Tibial artery (tissue), 4 donors: ENCODE results near the gene TSPAN18.

Experiments used
- DNase-seq, 2 donors: peaks; one replicate each; pipeline ENCODE4 v3.0.0-alpha.2; 2019
- H3K27ac ChIP-seq, 2 donors: fragments of 200-600 bp; sonication (generic) in 1 of 2; 1 replicate in 1 of 2; 2 replicates in 1 of 2; pipeline ENCODE4 v1.5.1; 2018 to 2019; ENCODE audit warnings: mild to moderate bottlenecking in 1 of 2
- H3K27me3 ChIP-seq, 2 donors: fragments of 200-600 bp; sonication (generic) in 1 of 2; one replicate each; pipeline versions ENCODE4 v1.5.1 to v1.6.0; 2016 to 2019
- H3K36me3 ChIP-seq, 3 donors: fragments of 200-600 bp; sonication (generic) in 2 of 3; one replicate each; pipeline ENCODE4 v1.5.1; 2016 to 2019; ENCODE audit warnings: mild to moderate bottlenecking in 2 of 3
- H3K4me1 ChIP-seq, 4 donors: fragments of 200-600 bp; sonication (generic) in 2 of 4; 1 replicate in 3 of 4; 2 replicates in 1 of 4; pipeline ENCODE4 v1.5.1; 2016 to 2019
- H3K4me3 ChIP-seq, 2 donors: fragments of 200-600 bp; sonication (generic) in 1 of 2; 1 replicate in 1 of 2; 2 replicates in 1 of 2; pipeline ENCODE4 v1.5.1; 2018 to 2019; ENCODE audit warnings: mild to moderate bottlenecking in 2 of 2
- H3K9me3 ChIP-seq, 3 donors: fragments of 200-600 bp; sonication (generic) in 1 of 3; one replicate each; pipeline ENCODE4 v1.5.1; 2016 to 2019
- intact Hi-C: fragments of 100-400 bp; cut with DNase I; formaldehyde crosslinking; loops from one replicate; pipeline ENCODE4 v1.15.0; 2023; ENCODE audit warnings: low total_unique reads
- TF ChIP-seq, protein P1 (sequence below), 2 experiments: fragments of 200-600 bp in 1 of 2; fragments of 450-650 bp in 1 of 2; IDR thresholded peaks; one replicate each; pipeline ENCODE4 v1.5.1; 2017 to 2019; ENCODE audit warnings: antibody characterized with exemption in 2 of 2, mild to moderate bottlenecking in 1 of 2, moderate library complexity in 1 of 2

Gene TSPAN18

DNA sequence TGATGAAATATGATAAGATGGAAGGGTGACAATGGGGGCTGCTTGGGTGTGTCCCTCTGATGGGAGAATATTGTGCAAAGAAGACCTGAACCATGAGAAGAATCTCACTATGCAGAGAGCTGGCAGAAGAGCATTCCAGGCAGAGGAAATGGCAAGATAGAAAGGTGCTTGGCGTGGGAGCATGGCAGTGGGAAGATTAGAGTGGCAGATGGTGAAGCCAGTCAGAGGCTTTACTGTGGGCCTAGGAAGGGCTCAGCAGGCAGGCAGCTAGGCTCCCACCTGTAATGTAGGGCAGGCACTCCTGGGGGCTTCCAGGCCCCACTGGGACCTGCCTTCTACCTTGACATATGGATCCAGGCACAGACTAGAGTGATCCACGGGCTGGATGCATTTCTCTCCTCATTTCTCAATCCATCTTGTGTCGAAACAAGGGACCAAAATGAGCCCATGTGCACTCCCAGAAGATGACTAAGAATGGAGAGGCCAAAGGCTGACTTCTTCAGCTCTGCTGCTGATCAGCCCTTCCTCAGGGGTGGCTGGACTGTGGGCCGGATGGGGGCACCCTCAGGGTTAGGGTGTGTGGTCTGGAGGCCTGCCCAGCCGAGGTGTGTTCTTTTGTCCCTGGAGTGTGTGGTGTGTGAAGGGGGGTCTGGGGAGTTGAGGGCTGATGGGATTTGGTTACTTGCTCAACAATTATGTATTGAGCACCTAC is 88.3 kb downstream of the TSPAN18 start:
- peaks cover 0 to 3% (median 0%) of the 10 kb centered on the region in 4 donors for H3K4me1 ChIP-seq
- TF ChIP-seq, protein P1, sequence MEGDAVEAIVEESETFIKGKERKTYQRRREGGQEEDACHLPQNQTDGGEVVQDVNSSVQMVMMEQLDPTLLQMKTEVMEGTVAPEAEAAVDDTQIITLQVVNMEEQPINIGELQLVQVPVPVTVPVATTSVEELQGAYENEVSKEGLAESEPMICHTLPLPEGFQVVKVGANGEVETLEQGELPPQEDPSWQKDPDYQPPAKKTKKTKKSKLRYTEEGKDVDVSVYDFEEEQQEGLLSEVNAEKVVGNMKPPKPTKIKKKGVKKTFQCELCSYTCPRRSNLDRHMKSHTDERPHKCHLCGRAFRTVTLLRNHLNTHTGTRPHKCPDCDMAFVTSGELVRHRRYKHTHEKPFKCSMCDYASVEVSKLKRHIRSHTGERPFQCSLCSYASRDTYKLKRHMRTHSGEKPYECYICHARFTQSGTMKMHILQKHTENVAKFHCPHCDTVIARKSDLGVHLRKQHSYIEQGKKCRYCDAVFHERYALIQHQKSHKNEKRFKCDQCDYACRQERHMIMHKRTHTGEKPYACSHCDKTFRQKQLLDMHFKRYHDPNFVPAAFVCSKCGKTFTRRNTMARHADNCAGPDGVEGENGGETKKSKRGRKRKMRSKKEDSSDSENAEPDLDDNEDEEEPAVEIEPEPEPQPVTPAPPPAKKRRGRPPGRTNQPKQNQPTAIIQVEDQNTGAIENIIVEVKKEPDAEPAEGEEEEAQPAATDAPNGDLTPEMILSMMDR (IDR thresholded peaks at IDR 0.05): no peak

DNA sequence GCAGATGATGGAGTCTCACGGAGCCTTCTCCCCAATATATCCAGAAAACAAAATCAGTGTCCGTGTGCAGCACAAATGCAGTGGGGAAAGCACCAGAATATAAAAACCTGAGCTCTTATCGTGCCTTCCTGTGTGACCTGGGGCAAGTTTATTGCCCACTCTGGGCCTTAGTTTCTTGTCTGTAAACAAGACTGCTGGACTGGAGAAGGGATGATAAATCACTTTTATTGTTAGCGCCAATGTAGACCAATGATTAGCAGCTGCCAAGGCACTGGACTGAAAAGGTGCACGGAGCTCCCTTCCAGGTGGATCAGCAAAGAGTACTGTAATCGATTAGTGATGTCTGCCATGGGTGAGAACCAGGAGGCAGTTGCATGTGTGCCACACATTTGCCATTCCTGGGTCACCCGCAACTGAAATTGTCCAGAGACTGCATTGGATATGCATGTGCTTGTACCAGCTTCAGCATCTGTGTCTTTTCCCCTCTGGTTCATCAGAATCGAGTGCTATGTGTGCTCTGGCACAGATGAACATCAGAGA is 89.2 kb downstream of the TSPAN18 start:
- Histone ChIP-seq H3K27ac (no peak overlapping the region), H3K36me3 (no peaks in the 10 kb centered on the region), H3K4me3 (no peak overlapping the region), H3K4me1 (peaks cover 0 to 3% (median 0%) of the 10 kb centered on the region in 4 donors), H3K27me3 (no peaks in the 10 kb centered on the region), H3K9me3 (no peaks in the 10 kb centered on the region)
- no peak for DNase-seq
- TF ChIP-seq, protein P1 (IDR thresholded peaks at IDR 0.05): no peak
- intact Hi-C loops: no loop called here

More for the DNA sequence above, 88.3 kb downstream of the TSPAN18 start:
- no peaks in the 10 kb centered on the region for H3K27me3 ChIP-seq
- intact Hi-C loops: no loop called here
- H3K4me3 ChIP-seq: no peak overlapping the region
- no peaks in the 10 kb centered on the region for H3K9me3 ChIP-seq
- DNase-seq: no peak
- no peaks in the 10 kb centered on the region for H3K36me3 ChIP-seq
- no peak overlapping the region for H3K27ac ChIP-seq

DNA sequence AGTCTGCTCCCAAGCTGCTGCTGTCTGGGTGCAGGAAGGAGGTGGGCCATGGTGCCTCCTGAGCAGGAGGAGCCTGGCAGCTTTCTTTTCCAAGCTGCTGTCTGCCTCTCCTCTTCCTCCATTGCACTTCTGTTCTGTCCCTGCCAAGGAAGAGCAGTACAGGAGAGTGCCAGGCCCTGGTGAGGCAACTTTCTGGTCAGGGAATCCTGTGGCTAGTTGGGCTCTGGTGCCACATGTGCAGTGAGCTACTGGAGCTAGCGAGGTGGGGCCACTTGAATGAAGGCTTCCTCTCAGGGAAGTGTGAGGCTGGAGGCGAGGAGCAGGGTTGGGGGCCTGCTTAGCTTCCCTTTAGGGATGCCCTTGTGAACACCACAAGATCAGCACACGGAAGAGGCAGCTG is 90.0 kb downstream of the TSPAN18 start:
- DNase-seq: no peak
- H3K4me1 ChIP-seq: peaks cover 0 to 3% (median 0%) of the 10 kb centered on the region in 4 donors
- TF ChIP-seq, protein P1 (IDR thresholded peaks at IDR 0.05): no peak
- no peak overlapping the region for H3K4me3 ChIP-seq
- no peaks in the 10 kb centered on the region for H3K9me3 ChIP-seq
- H3K36me3 ChIP-seq: no peaks in the 10 kb centered on the region
- intact Hi-C loops: no loop called here
- H3K27ac ChIP-seq: no peak overlapping the region
- H3K27me3 ChIP-seq: no peaks in the 10 kb centered on the region

DNA sequence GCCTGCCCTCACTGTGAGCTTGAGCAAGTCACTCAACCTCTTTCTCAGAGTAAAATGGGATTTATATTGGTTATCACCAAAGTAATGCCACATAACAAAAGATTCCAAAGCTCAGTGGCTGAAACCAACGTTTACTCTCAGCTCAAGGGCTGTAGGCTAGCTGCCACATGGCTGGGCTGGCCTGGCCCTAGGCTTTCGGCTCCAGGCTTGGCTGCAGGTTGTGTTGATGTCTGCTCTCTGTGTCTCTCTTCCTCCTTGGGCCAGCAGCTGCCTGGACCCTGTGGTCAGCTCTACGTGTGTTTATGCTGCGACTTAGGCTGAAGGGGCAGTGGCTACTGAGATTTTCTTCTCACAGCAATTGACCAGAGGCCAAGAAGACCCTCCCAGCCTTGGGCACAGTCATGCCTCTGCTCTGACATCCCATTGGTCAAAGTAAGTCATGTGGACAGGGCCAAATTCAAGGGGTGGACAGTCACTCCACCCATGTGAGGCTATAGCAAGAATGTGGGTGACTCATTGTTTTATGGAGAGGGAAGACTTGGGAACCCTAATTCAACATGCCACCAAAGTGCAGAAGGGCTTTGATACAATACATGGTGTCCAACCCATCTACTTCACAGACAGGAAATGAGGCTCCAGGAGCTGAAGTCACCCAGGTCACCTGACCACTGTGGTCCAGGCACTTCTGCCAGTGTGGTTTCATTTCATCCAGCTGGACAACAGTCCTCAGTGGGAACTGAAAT is 90.6 kb downstream of the TSPAN18 start:
- Histone ChIP-seq H3K4me1 (peaks cover 0 to 3% (median 0%) of the 10 kb centered on the region in 4 donors), H3K36me3 (no peaks in the 10 kb centered on the region), H3K9me3 (no peaks in the 10 kb centered on the region), H3K27ac (no peak overlapping the region), H3K4me3 (no peak overlapping the region), H3K27me3 (no peaks in the 10 kb centered on the region)
- TF ChIP-seq, protein P1 (IDR thresholded peaks at IDR 0.05): no peak
- intact Hi-C loops: no loop called here
- no peak for DNase-seq

DNA sequence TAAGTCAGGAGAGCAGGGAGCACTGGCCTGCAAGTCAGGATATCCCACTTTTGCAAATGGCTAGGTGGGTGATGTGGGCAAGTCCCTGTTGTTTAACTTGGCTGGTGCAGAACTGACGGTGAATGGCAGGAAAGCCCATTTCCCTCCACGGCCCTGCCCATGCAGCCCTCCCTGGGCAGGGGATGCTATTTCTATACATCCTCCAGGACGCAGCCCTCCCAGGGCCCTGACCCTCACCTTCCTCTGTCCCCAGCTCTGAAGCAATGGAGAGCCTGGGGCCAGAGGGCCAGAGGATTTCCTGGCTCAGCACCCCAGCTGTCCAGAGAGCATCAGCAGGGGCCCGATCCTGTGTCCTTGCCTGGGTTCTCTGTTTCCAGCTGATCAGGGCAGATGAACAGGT is 91.3 kb downstream of the TSPAN18 start:
- DNase-seq: no peak
- no peaks in the 10 kb centered on the region for H3K36me3 ChIP-seq
- TF ChIP-seq, protein P1 (IDR thresholded peaks at IDR 0.05): no peak
- no peak overlapping the region for H3K4me3 ChIP-seq
- H3K27me3 ChIP-seq: no peaks in the 10 kb centered on the region
- H3K27ac ChIP-seq: no peak overlapping the region
- peaks cover 0 to 3% (median 0%) of the 10 kb centered on the region in 4 donors for H3K4me1 ChIP-seq
- intact Hi-C loops: no loop called here
- H3K9me3 ChIP-seq: no peaks in the 10 kb centered on the region
